COLO829 (cell line): ENCODE data around the gene USP22.
"Not testable (repeated sequence)": the region's sequence is repeated elsewhere in the genome, so short reads cannot be mapped to it uniquely, and the experiment has no call there.

ENCODE experiments used
- DNase-seq: peaks from one replicate; pipeline ENCODE4 v3.0.0; 2012; ENCODE audit warnings: low spot score

The USP22 gene

GRCh38 chr17:20988001-20988636 is 54.7 kb downstream of the USP22 start:
- no peak for DNase-seq

- DNase-seq = no peak
Measured at GRCh38 chr17:20987511-20987910, 55.3 kb downstream of the USP22 start.

- DNase-seq = no peak
Measured at GRCh38 chr17:20986767-20987510, 55.9 kb downstream of the USP22 start.

GRCh38 chr17:20983359-20983637 is 59.5 kb downstream of the USP22 start:
- no peak for DNase-seq

- DNase-seq = no peak
Measured at GRCh38 chr17:20982589-20983358, 60.0 kb downstream of the USP22 start.

- DNase-seq = no peak
Measured at GRCh38 chr17:20981046-20981920, 61.5 kb downstream of the USP22 start.

- no peak for DNase-seq
Measured at GRCh38 chr17:20979792-20980083, 63.1 kb downstream of the USP22 start.

- DNase-seq = not testable (repeated sequence)
Measured at GRCh38 chr17:20979007-20979791, 63.6 kb downstream of the USP22 start.

- DNase-seq = not testable (repeated sequence)
Measured at GRCh38 chr17:20977609-20978253, 65.1 kb downstream of the USP22 start.

- DNase-seq = no peak
Measured at GRCh38 chr17:20975566-20975965, 67.2 kb downstream of the USP22 start.

GRCh38 chr17:20970329-20970728 is 72.5 kb downstream of the USP22 start:
- DNase-seq = no peak

GRCh38 chr17:20968913-20969616 is 73.7 kb downstream of the USP22 start:
- DNase-seq = no peak

- no peak for DNase-seq
Measured at GRCh38 chr17:20967776-20968175, 75.0 kb downstream of the USP22 start.

- no peak for DNase-seq
Measured at GRCh38 chr17:20966870-20967269, 75.9 kb downstream of the USP22 start.

GRCh38 chr17:20965492-20965891 is 77.3 kb downstream of the USP22 start:
- no peak for DNase-seq

- DNase-seq = no peak
Measured at GRCh38 chr17:20961586-20961985, 81.2 kb downstream of the USP22 start.

- no peak for DNase-seq
Measured at GRCh38 chr17:20960871-20961270, 81.9 kb downstream of the USP22 start.

- DNase-seq = no peak
Measured at GRCh38 chr17:20955427-20956323, 87.1 kb downstream of the USP22 start.

- no peak for DNase-seq
Measured at GRCh38 chr17:20954794-20955193, 88.0 kb downstream of the USP22 start.
